GM18499 (cell line): ENCODE data around the gene TGM6.
"Not testable (repeated sequence)": the region's sequence is repeated elsewhere in the genome, so short reads cannot be mapped to it uniquely, and the experiment has no call there.

ENCODE experiments used
- ATAC-seq: cut with Tn5 transposase; IDR thresholded peaks from one replicate; pipeline ENCODE4 v1.9.1; 2021; ENCODE audit warnings: moderate number of reproducible peaks; ENCODE audit not compliant: insufficient read depth, unreplicated experiment

TGM6 gene

GRCh38 chr20:2396241-2396814 is 15.6 kb downstream of the TGM6 start:
- ATAC-seq: no peak

DNA sequence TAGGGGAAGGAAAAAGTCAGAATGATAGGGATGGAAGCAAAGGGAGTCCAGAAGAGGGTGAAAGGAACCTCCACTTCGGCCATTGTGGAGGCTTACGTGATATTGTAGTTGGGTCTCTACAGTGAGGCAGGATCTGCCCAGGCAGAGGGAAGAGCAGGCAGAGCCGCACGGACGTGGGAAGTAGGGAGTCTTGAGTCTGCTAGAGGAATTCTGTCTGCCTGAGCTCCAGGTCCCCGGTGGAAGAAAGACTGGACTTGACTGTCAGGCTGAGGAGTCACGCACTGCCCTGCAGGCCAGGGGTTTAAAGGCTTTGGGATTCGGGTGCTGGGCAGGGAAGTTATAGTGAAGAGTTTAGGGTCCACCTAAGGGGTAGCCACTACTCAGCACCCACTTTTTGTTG is 16.4 kb downstream of the TGM6 start:
- ATAC-seq: no peak

DNA sequence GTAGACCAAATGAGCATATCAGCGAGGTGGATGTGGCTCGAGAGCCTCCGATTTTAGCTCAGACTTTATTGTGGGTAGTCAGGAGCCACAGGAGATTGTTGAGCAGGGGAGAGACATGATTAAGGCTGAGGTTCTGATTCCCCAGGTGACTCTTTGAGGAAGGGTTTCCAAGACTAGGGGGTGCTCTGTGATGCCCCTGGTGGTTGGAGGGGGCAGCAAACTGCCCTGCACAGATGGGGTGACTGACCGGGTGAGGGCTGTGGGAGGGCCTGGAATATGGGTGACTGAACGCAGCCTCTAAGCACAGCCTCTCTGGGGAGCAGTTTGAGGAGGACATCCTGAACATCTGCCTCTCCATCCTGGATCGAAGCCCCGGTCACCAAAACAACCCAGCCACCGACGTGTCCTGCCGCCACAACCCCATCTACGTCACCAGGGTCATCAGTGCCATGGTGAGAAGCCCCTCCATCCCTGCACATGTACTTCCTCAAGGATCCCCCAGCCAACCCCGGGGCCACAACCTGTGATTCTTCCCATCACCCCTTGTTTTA is 17.0 kb downstream of the TGM6 start:
- ATAC-seq: no peak

DNA sequence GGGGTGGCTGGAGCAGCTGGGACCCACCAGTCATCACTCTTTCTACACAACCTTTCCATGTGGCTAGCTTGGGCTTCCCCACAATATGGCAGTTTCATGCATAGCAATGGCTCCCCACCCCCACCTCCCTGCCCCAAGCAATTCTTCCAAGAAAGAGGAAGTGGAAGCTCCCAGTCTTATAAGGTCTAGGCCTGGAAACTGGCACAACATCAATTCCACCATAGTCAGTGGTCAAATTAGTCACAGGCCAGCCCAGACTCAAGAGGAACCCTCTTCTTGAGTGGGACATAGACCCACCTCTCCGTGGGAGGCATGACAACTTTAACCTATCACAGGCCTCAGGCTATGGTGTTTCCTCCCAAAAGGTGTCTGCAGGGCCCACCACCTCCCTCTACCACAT is 17.7 kb downstream of the TGM6 start:
- no peak for ATAC-seq

GRCh38 chr20:2399390-2399789 is 18.7 kb downstream of the TGM6 start:
- no peak for ATAC-seq

GRCh38 chr20:2400290-2400689 is 19.6 kb downstream of the TGM6 start:
- no peak for ATAC-seq

DNA sequence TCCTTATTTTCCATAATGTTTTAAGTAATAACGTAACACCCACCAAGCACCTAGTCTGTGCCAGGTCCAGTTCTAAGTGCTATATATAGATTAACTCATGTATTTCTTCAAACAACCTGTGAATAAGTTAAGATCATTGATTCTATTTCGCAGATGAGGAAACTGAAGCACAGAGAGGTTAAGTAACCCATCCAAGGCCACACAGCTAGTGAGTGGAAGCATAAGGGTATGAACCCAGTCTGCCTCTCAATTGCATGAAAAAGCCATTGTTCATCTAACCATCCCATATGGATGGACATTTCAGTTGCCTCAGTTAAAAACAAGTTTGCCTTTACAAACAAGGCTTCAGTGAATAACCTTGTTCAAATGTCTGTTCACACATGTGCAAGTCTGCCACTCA is 20.8 kb downstream of the TGM6 start:
- ATAC-seq: no peak

GRCh38 chr20:2402271-2402980 is 21.7 kb downstream of the TGM6 start:
- ATAC-seq: no peak

- no peak for ATAC-seq
These were observed 22.8 kb downstream of the TGM6 start for GRCh38 chr20:2403291-2404052.

GRCh38 chr20:2405693-2406065 is 25.0 kb downstream of the TGM6 start:
- no peak for ATAC-seq

- ATAC-seq: not testable (repeated sequence)
These were observed 26.7 kb downstream of the TGM6 start for GRCh38 chr20:2407355-2407754.

DNA sequence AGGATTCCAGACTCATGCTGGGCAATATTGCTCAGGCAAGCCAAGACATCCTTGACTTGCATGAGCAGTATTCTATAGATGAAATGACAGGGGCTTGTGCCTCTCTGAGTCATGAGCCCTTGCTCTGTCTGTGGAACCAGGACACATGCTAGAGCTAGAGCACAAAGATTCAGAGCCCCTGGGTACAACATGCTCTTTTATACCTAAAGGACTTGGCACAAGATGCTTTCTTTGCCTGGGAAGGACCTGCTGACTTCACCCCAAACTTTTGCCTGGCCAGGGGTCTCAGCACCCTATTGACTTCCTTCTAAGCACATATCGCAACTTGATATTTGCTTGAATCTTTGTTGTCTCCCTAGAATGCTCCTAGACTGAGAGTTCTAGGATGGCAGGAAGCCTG is 27.4 kb downstream of the TGM6 start:
- no peak for ATAC-seq

GRCh38 chr20:2416541-2417212 is 36.0 kb downstream of the TGM6 start:
- ATAC-seq: no peak

- ATAC-seq: no peak
These were observed 36.5 kb downstream of the TGM6 start for GRCh38 chr20:2417213-2417541.

- ATAC-seq: no peak
These were observed 37.7 kb downstream of the TGM6 start for GRCh38 chr20:2418388-2418787.

GRCh38 chr20:2420510-2420909 is 39.8 kb downstream of the TGM6 start:
- ATAC-seq: no peak

DNA sequence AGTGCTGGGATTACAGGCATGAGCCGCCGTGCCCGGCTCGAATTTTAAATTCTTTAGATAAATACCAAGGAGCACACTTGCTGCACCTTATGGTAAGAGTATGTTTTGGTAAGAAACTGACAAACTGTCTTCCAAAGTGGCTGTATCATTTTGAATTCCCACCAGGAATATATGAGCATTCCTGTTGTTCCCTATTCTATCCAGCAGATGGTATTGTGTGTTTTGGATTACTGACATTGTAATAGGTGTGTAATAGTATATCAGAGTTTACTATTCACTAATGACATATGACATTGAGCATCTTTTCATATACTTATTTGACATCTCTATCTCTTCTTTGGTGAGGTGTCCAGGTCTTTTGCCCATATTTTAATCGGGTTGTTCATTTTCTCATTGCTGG is 40.5 kb downstream of the TGM6 start:
- ATAC-seq: no peak

GRCh38 chr20:2429051-2429450 is 48.4 kb downstream of the TGM6 start:
- ATAC-seq: no peak

DNA sequence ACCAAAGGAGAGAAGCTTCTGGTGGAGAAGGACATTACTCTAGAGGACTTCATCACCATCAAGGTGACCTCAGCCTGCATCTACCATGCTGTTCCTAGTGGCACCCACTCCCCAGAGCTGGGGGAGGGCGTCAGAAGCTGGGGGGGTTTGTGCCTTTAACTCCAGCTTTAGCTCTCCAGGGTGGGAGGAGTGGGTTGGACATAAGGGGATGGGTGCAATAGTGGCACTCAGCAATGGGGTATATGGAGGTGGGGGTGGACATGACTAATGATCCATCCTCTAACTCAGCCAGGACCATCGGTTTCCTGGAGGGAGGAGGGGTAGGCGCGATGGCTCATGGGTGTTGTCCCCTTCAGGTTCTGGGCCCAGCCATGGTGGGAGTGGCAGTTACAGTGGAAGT is 49.8 kb downstream of the TGM6 start:
- no peak for ATAC-seq

GRCh38 chr20:2431185-2431584 is 50.5 kb downstream of the TGM6 start:
- ATAC-seq: no peak

GRCh38 chr20:2446845-2447244 is 66.1 kb downstream of the TGM6 start:
- no peak for ATAC-seq
